ENCODE data around the gene ASCC3. TPM values are rescaled to one million over a fixed set of nuclear protein-coding genes. Genes with fewer than 3 reads are reported as not detected.

ASCC3 gene
- total and polyA plus RNA-seq, 2 donors (not counting 1 experiment from before 2014, with no cell fraction given) = 9.0 to 42.3 TPM

DNA sequence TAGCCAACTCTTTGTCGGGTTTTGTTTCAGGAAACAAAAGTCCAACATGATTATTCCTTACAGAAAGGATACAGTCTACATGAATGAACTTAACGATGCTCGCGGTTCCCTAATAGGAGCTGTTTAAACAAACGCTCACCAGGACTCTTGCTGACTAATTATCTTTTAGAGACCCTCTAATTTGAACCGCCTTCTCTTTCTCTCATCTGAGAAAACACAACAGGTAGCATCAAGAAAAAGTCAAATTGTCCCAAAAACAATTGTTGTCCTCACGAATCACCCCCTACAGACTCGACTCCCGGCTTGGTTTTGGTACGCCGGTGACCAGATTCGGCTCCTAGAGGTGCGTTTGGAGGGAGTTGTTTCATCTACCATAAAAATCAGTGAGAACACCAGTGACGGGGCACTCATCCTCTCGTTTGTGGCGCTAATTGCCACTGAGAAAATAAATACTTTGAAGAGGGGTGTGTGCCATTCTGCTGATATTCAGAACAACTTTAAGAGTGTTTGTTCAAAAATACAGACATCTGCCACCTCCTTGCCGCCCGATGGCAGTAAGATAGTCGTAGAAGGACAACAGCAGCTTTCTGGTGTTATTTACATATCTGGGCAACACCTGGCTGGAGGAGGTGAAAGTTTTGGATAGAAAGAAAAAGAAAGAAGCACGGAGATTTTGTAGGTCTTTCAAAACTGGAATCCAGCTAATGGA is 415.3 kb downstream of the ASCC3 start:
- intact Hi-C loops (cut with micrococcal nuclease) = loop anchor here (5.0 kb wide), 2 partner anchors 859 to 1624 kb away; partner anchors contain the start of gene PRDM13
- no peak overlapping the region for H2AFZ ChIP-seq (ENCODE audit: insufficient read depth, low read depth, low read length, poor library complexity, severe bottlenecking)
- ChIA-PET CTCF (no interaction called here), POLR2A (no interaction called here)
- peak; percentile 35 for DNase-seq
- H3K9me3 Mint-ChIP-seq (ENCODE audit: insufficient read depth) = peaks cover 3% of the 10 kb centered on the region
- peak overlapping the region; percentile 61 for H3K4me3 Mint-ChIP-seq
- H3K4me1 Mint-ChIP-seq = peaks cover 20% of the 10 kb centered on the region
- peaks cover 1 to 97% (median 87%) of the 10 kb centered on the region in 4 experiments for H3K27me3 ChIP-seq (replicated peaks in 1 of 4; ENCODE audit: control extremely low read depth in 1 of 4, control insufficient read depth in 3 of 4, insufficient read depth in 4 of 4, low read length in 3 of 4)
- no peak overlapping the region for H3K27ac ChIP-seq (ENCODE audit: low read length in 2 of 2)
- H3K79me2 ChIP-seq (ENCODE audit: control insufficient read depth, insufficient read depth, low read length) = no peaks in the 10 kb centered on the region
- H3K36me3 ChIP-seq (replicated peaks in 1 of 2; ENCODE audit: control extremely low read depth in 1 of 2, control insufficient read depth in 1 of 2, extremely low read depth in 1 of 2, insufficient read depth in 2 of 2, low read length in 1 of 2) = no peaks in the 10 kb centered on the region
- H3K4me2 ChIP-seq (replicated peaks; ENCODE audit: low read depth, low read length, poor library complexity, severe bottlenecking) = no peak overlapping the region
- H3K27me3 Mint-ChIP-seq = peaks cover 73% of the 10 kb centered on the region
- H3K9me3 ChIP-seq (ENCODE audit: control extremely low read depth in 1 of 3, control insufficient read depth in 2 of 3, insufficient read depth in 1 of 3, low read length in 2 of 3) = peaks cover 1 to 62% (median 17%) of the 10 kb centered on the region in 3 donors
- ATAC-seq (ENCODE audit: low read depth) = no peak
- H3K9ac ChIP-seq (ENCODE audit: low read length) = no peak overlapping the region
- peaks cover 25 to 46% of the 10 kb centered on the region in 2 donors for H3K4me1 ChIP-seq (ENCODE audit: control insufficient read depth in 2 of 2, insufficient read depth in 2 of 2, low read length in 2 of 2)
- peak overlapping the region; percentile 46 for H3K27ac Mint-ChIP-seq
- 11% methylated on average over 12 of the region's 20 CpGs for WGBS (ENCODE audit: insufficient coverage)
- no peaks in the 10 kb centered on the region for H4K20me1 ChIP-seq (ENCODE audit: control insufficient read depth, insufficient read depth, low read length, poor library complexity, severe bottlenecking)
- TF ChIP-seq, protein P1, sequence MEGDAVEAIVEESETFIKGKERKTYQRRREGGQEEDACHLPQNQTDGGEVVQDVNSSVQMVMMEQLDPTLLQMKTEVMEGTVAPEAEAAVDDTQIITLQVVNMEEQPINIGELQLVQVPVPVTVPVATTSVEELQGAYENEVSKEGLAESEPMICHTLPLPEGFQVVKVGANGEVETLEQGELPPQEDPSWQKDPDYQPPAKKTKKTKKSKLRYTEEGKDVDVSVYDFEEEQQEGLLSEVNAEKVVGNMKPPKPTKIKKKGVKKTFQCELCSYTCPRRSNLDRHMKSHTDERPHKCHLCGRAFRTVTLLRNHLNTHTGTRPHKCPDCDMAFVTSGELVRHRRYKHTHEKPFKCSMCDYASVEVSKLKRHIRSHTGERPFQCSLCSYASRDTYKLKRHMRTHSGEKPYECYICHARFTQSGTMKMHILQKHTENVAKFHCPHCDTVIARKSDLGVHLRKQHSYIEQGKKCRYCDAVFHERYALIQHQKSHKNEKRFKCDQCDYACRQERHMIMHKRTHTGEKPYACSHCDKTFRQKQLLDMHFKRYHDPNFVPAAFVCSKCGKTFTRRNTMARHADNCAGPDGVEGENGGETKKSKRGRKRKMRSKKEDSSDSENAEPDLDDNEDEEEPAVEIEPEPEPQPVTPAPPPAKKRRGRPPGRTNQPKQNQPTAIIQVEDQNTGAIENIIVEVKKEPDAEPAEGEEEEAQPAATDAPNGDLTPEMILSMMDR (IDR thresholded peaks at IDR 0.05) = no peak
- TF ChIP-seq EZH2 (IDR thresholded peaks at IDR 0.05; ENCODE audit: borderline replicate concordance, insufficient read depth, low read depth, low read length, poor library complexity, severe bottlenecking) = no peak
- H3K4me3 ChIP-seq (ENCODE audit: control extremely low read depth in 1 of 5, extremely low read depth in 1 of 5, insufficient read depth in 1 of 5, low read depth in 2 of 5, low read length in 4 of 5) = no peak overlapping the region
